Measurements from ENCODE around the gene SUGP1. TPM values are rescaled to one million over a fixed set of nuclear protein-coding genes. Genes with fewer than 3 reads are reported as not detected.

SUGP1 gene
- total and polyA plus RNA-seq, 2 of the 13 experiments (the other 11 are each of a cell fraction or from before 2014, with no cell fraction given), result 21.6 to 25.9 TPM

- no peak for TF ChIP-seq TBP (CRISPR knock-in tag; IDR thresholded peaks at IDR 0.05)
- peak; percentile 51; the same call in 1 of the 2 replicates for TF ChIP-seq NRL (CRISPR knock-in tag; IDR thresholded peaks at IDR 0.05; ENCODE audit: borderline replicate concordance)
- TF ChIP-seq CEBPZ (IDR thresholded peaks at IDR 0.05; ENCODE audit: low read length), result no peak
- no peak for TF ChIP-seq NCOR1 (IDR thresholded peaks at IDR 0.05; ENCODE audit: borderline replicate concordance, low read length)
- peak; percentile 64; the same call in 1 of the 2 replicates for TF ChIP-seq MAX (IDR thresholded peaks at IDR 0.05)
- no peak for TF ChIP-seq MAZ (IDR thresholded peaks at IDR 0.05; ENCODE audit: borderline replicate concordance, low read depth, low read length)
- peak; percentile 72 for TF ChIP-seq MAZ (CRISPR knock-in tag; IDR thresholded peaks at IDR 0.05; ENCODE audit: low read depth)
- TF ChIP-seq RNF2 (conservative IDR thresholded peaks at IDR 0.05; ENCODE audit: low read depth), result no peak
- TF ChIP-seq PLSCR1 (CRISPR knock-in tag; IDR thresholded peaks at IDR 0.05; ENCODE audit: borderline replicate concordance), result no peak
- no peak for TF ChIP-seq TOE1 (CRISPR knock-in tag; IDR thresholded peaks at IDR 0.05)
- TF ChIP-seq HHEX (CRISPR knock-in tag; IDR thresholded peaks at IDR 0.05), result no peak
- TF ChIP-seq YEATS2 (CRISPR knock-in tag; IDR thresholded peaks at IDR 0.05; ENCODE audit: borderline replicate concordance), result peak; percentile 85; the same call in 1 of the 2 replicates
- peak; percentile 93 for TF ChIP-seq PRDM10 (CRISPR knock-in tag; IDR thresholded peaks at IDR 0.05; ENCODE audit: low read depth)
- TF ChIP-seq IRF2 (CRISPR knock-in tag; IDR thresholded peaks at IDR 0.05), result peak; percentile 78
- TF ChIP-seq SP5 (CRISPR knock-in tag; IDR thresholded peaks at IDR 0.05; ENCODE audit: borderline replicate concordance, low read depth), result no peak; the same call in 1 of the 2 replicates
- no peak for TF ChIP-seq ZZZ3 (CRISPR knock-in tag; IDR thresholded peaks at IDR 0.05; ENCODE audit: borderline replicate concordance)
- no peak; the same call in 1 of the 2 replicates for TF ChIP-seq ZNF788 (CRISPR knock-in tag; IDR thresholded peaks at IDR 0.05; ENCODE audit: borderline replicate concordance)
- TF ChIP-seq HMG20A (CRISPR knock-in tag; IDR thresholded peaks at IDR 0.05; ENCODE audit: borderline replicate concordance), result no peak; the same call in 1 of the 2 replicates
- peak; percentile 77; the same call in 1 of the 3 replicates for TF ChIP-seq MXI1 (IDR thresholded peaks at IDR 0.05; ENCODE audit: borderline replicate concordance, low read depth, low read length)
- peak; percentile 36; the same call in 1 of the 2 replicates for TF ChIP-seq ZNF263 (CRISPR knock-in tag; IDR thresholded peaks at IDR 0.05)
- TF ChIP-seq ZFP36L2 (CRISPR knock-in tag; IDR thresholded peaks at IDR 0.05), result no peak
Observed at GRCh38 chr19:19366434-19367396, 46.4 kb upstream of the SUGP1 start (continued).
